Stimulated activated CD4-positive, alpha-beta T cell treated with anti-CD3 and anti-CD28 coated beads, Interleukin-2, amount 100 ng/mL, for 4 hours (primary cell): Measurements from ENCODE around the gene SHC3.
"Not testable (repeated sequence)": the region's sequence is repeated elsewhere in the genome, so short reads cannot be mapped to it uniquely, and the experiment has no call there.

Experiments used
- DNase-seq: peaks from one replicate; pipeline ENCODE4 v3.0.0-alpha.2; 2020; ENCODE audit warnings: low read depth

The SHC3 gene, protein sequence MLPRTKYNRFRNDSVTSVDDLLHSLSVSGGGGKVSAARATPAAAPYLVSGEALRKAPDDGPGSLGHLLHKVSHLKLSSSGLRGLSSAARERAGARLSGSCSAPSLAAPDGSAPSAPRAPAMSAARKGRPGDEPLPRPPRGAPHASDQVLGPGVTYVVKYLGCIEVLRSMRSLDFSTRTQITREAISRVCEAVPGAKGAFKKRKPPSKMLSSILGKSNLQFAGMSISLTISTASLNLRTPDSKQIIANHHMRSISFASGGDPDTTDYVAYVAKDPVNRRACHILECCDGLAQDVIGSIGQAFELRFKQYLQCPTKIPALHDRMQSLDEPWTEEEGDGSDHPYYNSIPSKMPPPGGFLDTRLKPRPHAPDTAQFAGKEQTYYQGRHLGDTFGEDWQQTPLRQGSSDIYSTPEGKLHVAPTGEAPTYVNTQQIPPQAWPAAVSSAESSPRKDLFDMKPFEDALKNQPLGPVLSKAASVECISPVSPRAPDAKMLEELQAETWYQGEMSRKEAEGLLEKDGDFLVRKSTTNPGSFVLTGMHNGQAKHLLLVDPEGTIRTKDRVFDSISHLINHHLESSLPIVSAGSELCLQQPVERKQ

GRCh38 chr9:89177944-89178829 is at the start of gene SHC3:
Gene SHC3, minus strand, starts transcription at chr9:89178818. Its CDS starts 358 bp downstream, at chr9:89178460.
- DNase-seq, result no peak

- no peak for DNase-seq
Measured at GRCh38 chr9:89225991-89226471, 47.4 kb upstream of the SHC3 start.

DNA sequence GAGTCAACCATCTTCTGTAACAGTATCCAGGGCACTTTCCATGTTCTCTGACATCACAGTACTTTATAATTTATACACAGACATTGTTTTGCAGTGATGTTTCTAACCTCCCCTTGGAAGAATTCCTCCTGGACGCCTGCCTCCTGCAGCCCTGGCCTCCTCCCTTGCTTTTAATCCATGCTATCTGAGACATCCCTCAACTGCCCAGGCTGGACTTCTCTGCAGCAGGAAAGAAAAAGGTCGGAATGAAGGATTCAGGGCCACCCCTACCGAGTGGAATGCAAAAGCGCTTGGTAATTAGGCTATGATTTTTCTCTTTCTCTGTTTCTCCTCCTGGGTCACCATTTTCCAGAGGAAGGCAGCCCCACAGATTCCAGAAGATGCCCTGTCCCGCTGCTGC is 47.0 kb upstream of the SHC3 start:
- DNase-seq, result no peak

GRCh38 chr9:89225036-89225435 is 46.4 kb upstream of the SHC3 start:
- no peak for DNase-seq

GRCh38 chr9:89224633-89225032 is 46.0 kb upstream of the SHC3 start:
- DNase-seq, result no peak

GRCh38 chr9:89223396-89223977 is 44.9 kb upstream of the SHC3 start:
- DNase-seq, result no peak

DNA sequence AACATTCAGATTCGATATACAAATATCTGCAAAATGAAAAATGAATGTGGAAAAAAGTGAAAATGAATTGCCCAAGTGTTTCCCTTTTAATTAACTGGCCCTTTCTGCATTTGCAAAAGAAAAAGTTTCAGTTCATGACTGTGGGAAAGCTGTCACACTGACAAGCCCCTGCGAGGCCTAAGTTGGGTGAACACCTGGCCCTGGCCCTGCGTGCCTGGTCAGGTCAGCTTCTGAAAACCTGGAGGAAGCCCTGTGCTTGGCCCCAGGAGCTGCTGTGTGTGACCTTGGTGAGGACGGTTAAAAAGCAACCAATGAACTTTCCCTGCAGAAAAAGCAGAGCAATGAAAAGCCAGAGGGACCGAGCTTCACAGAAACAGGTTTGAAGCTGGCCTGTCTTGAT is 41.0 kb upstream of the SHC3 start:
- no peak for DNase-seq

- no peak for DNase-seq
Measured at GRCh38 chr9:89218040-89218928, 39.7 kb upstream of the SHC3 start.

DNA sequence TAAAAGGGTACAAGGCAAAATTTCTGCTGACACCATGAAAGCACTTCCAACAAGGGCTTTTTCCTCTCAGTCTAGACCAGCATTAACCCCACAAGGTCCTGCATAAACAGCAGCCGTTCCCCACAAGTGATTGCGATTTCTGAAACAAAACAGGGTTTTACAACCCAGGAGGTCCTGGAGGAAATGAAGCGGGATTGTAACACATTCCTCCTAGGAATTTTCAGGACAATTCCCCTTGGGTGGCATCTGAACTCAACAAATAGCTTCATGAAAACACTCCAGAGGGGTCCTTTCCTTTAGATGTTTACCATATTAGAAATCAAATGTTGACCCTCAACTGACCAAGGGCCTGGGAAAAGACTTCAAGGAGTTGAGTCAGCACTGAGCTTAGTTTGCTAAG is 36.7 kb upstream of the SHC3 start:
- no peak for DNase-seq

GRCh38 chr9:89213396-89213880 is 34.8 kb upstream of the SHC3 start:
- no peak for DNase-seq

GRCh38 chr9:89212171-89212570 is 33.6 kb upstream of the SHC3 start:
- no peak for DNase-seq

- not testable (repeated sequence) for DNase-seq
Measured at GRCh38 chr9:89209311-89209710, 30.7 kb upstream of the SHC3 start.

- DNase-seq, result no peak
Measured at GRCh38 chr9:89207026-89207425, 28.4 kb upstream of the SHC3 start.

GRCh38 chr9:89204801-89205200 is 26.2 kb upstream of the SHC3 start:
- DNase-seq, result no peak

GRCh38 chr9:89195131-89195797 is 16.6 kb upstream of the SHC3 start:
- no peak for DNase-seq

GRCh38 chr9:89194421-89195130 is 16.0 kb upstream of the SHC3 start:
- DNase-seq, result no peak

DNA sequence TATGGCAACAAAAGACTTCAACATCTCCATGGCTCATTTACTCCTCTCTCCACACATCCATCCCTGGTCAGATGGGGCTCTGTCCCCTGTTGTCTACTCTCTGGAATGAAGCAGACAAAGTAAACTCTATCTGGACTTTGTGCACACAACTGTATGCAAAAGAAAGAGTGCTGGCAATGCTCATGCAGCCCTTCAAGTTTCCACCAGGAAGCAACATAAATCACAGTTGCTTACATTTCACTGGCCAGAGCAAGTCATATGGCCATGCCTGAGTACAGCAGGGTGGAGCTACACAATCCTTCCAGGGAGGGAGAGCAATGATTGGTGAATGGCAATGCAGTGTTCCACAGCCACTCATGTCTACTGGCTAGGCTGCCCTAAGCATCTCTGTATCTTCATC is 12.4 kb upstream of the SHC3 start:
- DNase-seq, result no peak

DNA sequence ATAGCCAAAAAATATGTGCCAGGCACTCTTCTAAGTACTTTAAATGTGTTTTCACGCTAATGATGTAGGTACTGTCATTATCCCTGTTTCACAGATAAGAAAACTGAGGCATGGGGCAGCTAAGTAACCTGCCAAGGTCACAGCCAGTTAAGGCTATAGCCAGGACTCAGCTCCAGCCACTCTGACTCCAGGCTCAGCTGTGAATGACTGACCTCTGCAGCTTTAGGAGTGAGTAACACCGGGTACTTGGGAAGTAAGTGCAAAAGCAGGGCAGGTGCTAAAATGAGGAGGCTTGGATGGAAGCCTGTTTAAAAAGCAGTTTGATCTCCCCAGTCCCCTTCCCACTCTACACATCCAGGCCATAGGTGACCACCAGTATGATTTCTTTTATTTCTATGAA is 10.6 kb upstream of the SHC3 start:
- no peak for DNase-seq

DNA sequence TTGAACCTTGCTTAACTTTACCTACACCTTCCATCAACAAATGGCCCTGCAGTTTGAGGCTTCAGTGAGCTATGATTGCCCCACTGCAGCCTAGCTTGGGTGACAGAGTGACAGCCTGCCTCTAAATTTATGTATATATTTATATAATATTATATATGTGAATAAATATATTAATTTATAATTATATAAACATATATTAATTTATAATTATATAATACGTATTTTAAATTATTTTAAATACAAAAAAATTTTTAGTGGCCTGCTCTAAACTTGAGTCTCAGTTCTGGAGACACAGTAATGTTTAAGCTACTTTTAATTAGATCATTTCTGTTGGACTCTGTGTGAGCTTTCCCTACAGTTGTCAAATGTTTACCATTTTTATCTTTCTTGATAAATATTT is 9.3 kb upstream of the SHC3 start:
- no peak for DNase-seq

DNA sequence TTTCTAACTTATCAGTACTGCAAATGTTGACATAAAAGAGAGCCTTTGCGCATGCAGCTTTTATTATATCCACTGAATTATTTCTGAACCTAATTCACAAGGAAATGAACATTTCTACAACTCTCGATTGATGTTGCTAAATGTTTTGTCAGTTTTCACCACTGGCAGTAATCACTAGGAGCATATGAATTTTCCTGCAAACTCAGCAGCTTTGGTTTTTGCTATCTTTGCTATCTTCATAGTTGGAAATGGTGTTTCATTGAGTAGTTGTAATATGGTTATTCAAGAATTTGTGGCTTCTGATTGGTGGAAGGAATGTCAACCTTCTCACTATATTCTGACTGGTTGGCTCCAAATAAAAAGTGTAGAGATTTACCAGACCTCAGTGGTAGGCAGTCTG is 8.9 kb upstream of the SHC3 start:
- DNase-seq, result no peak
